Liver (tissue), 9 donors: ENCODE results near the gene PITPNB. TPM values are rescaled to one million over a fixed set of nuclear protein-coding genes. Genes with fewer than 3 reads are reported as not detected.

Experiments
- DNase-seq: peaks from one replicate; pipeline ENCODE4 v3.0.0-alpha.2; 2017; ENCODE audit warnings: low spot score
- H3K27ac ChIP-seq, 2 donors: one replicate each; pipeline ENCODE4 v1.7.0; 2013; ENCODE audit warnings: inconsistent platforms in 2 of 2, low read length in 2 of 2, control low read depth in 1 of 2, low read depth in 1 of 2, mild to moderate bottlenecking in 1 of 2
- H3K27me3 ChIP-seq, 4 donors: one replicate each; pipeline versions ENCODE4 v1.6.1 to v1.7.0; 2013; ENCODE audit warnings: low read length in 3 of 4, inconsistent platforms in 1 of 4, mild to moderate bottlenecking in 1 of 4, moderate library complexity in 1 of 4; ENCODE audit not compliant: control insufficient read depth in 4 of 4, insufficient read depth in 4 of 4
- H3K36me3 ChIP-seq, 4 donors: one replicate each; pipeline versions ENCODE4 v1.6.1 to v1.7.0; 2013; ENCODE audit warnings: low read length in 3 of 4, mild to moderate bottlenecking in 3 of 4, low read depth in 1 of 4, moderate library complexity in 1 of 4; ENCODE audit not compliant: control insufficient read depth in 4 of 4, insufficient read depth in 3 of 4
- H3K4me1 ChIP-seq, 4 donors: one replicate each; pipeline versions ENCODE4 v1.6.1 to v1.7.0; 2013; ENCODE audit warnings: low read length in 3 of 4, mild to moderate bottlenecking in 3 of 4, moderate library complexity in 1 of 4; ENCODE audit not compliant: control insufficient read depth in 4 of 4, insufficient read depth in 4 of 4
- H3K4me3 ChIP-seq, 3 donors: one replicate each; pipeline versions ENCODE4 v1.6.1 to v1.7.0; 2013; ENCODE audit warnings: low read length in 3 of 3, control low read depth in 1 of 3, low read depth in 1 of 3, mild to moderate bottlenecking in 1 of 3
- H3K9ac ChIP-seq, 2 donors: one replicate each; pipeline ENCODE4 v1.7.0; 2013; ENCODE audit warnings: low read length in 2 of 2, mild to moderate bottlenecking in 2 of 2, moderate library complexity in 2 of 2, control low read depth in 1 of 2, low read depth in 1 of 2
- H3K9me3 ChIP-seq, 4 donors: one replicate each; pipeline versions ENCODE4 v1.6.1 to v1.7.0; 2013; ENCODE audit warnings: low read length in 3 of 4; ENCODE audit not compliant: control insufficient read depth in 4 of 4
- EGR1 ChIP-seq, 2 donors: IDR thresholded peaks; 2 replicates each; pipeline ENCODE4 v1.6.1; 2016 to 2018; ENCODE audit warnings: antibody characterized with exemption in 2 of 2, low read depth in 2 of 2
- FOXA1 ChIP-seq: IDR thresholded peaks from 2 replicates; pipeline ENCODE4 v1.6.1; 2016; ENCODE audit warnings: antibody characterized with exemption
- FOXA2 ChIP-seq: IDR thresholded peaks from 2 replicates; pipeline ENCODE4 v1.6.1; 2016; ENCODE audit warnings: antibody characterized with exemption
- HNF4A ChIP-seq, 2 donors: conservative IDR thresholded peaks; 2 replicates each; pipeline ENCODE4 v1.6.1; 2016; ENCODE audit warnings: antibody characterized with exemption in 2 of 2, mild to moderate bottlenecking in 2 of 2
- HNF4G ChIP-seq: IDR thresholded peaks from 2 replicates; pipeline ENCODE4 v1.6.1; 2016; ENCODE audit warnings: antibody characterized with exemption
- JUND ChIP-seq, 2 donors: IDR thresholded peaks; 2 replicates each; pipeline ENCODE4 v1.6.1; 2016; ENCODE audit warnings: antibody characterized with exemption in 2 of 2
- RAD21 ChIP-seq, 2 donors: IDR thresholded peaks; 2 replicates each; pipeline ENCODE4 v1.6.1; 2016; ENCODE audit warnings: antibody characterized with exemption in 2 of 2, mild to moderate bottlenecking in 2 of 2
- RXRA ChIP-seq, 2 donors: IDR thresholded peaks; 2 replicates each; pipeline ENCODE4 v1.6.1; 2017 to 2018; ENCODE audit warnings: antibody characterized with exemption in 2 of 2, mild to moderate bottlenecking in 1 of 2
- SP1 ChIP-seq: IDR thresholded peaks from 2 replicates; pipeline ENCODE4 v1.6.1; 2018; ENCODE audit warnings: antibody characterized with exemption, mild to moderate bottlenecking
- YY1 ChIP-seq: IDR thresholded peaks from 2 replicates; pipeline ENCODE4 v1.6.1; 2016; ENCODE audit warnings: antibody characterized with exemption, mild to moderate bottlenecking
- WGBS: extraction: QIAGEN DNeasy Blood & Tissue Kit; methylation state at CpG from one replicate; pipeline ENCODE4 v1.1.7; 2013; 5-methylcytosine and 5-hydroxymethylcytosine counted together
- polyA plus RNA-seq, 2 donors: library from polyadenylated mRNA; stranded (reverse) in 1 of 2; unstranded in 1 of 2; fragments of 200-250 nt in 1 of 2; fragments of >200 nt in 1 of 2; fragmentation: Nextera tagmentation in 1 of 2; extraction: Ambion mirVana in 1 of 2; gene quantifications; one replicate each; pipeline versions ENCODE4 v1.2.1 to v1.2.3, GENCODE V29; 2013 to 2015
- total RNA-seq, 2 donors: library from RNA; depleted of rRNA; stranded (reverse); fragments of >200 nt; gene quantifications; one replicate each; pipeline ENCODE4 v1.2.3, GENCODE V29; 2014
- TF ChIP-seq, protein P1 (sequence below): fragments of 150-350 bp; IDR thresholded peaks from 2 replicates; pipeline ENCODE4 v1.5.1; 2017; ENCODE audit warnings: improper control_type of control experiment, low read depth, low read length; ENCODE audit not compliant: missing input control
- TF ChIP-seq, protein P2 (sequence below): IDR thresholded peaks from 2 replicates; pipeline ENCODE4 v1.6.1; 2016; ENCODE audit warnings: antibody characterized with exemption
- TF ChIP-seq, protein P3 (sequence below): IDR thresholded peaks from 2 replicates; pipeline ENCODE4 v1.6.1; 2016; ENCODE audit warnings: antibody characterized with exemption, mild to moderate bottlenecking
- TF ChIP-seq, protein P4 (sequence below): IDR thresholded peaks from 2 replicates; pipeline ENCODE4 v1.6.1; 2016; ENCODE audit warnings: antibody characterized with exemption
- donor health status: healthy.
- donor health status: healthy.
- donor health status: healthy.
- donor health status: healthy.
- donor health status: healthy.

Gene PITPNB
- total and polyA plus RNA-seq, 4 donors: 18.4 to 57.4 (median 34.4) TPM

DNA sequence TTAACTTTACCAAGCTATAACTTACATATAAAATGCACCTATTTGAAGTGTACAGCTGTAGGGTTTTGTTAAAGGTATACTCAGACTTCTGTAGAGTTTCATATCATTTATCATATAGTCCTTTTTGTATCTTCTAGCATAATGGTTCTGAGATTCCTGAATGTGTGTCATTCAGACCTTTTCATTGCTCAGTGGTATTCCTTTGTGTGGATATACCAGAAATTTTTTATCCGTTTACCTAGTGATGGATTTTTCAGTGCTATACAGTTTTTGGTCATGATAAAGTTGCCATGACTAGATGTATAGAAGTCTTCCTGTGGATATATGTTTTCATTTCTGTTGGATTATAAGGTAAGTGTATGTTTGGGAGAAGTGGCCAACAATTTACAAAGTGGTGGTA lies 6.3 kb upstream of the PITPNB start:
- TF ChIP-seq HNF4A (conservative IDR thresholded peaks at IDR 0.05): no peak
- TF ChIP-seq, protein P1, sequence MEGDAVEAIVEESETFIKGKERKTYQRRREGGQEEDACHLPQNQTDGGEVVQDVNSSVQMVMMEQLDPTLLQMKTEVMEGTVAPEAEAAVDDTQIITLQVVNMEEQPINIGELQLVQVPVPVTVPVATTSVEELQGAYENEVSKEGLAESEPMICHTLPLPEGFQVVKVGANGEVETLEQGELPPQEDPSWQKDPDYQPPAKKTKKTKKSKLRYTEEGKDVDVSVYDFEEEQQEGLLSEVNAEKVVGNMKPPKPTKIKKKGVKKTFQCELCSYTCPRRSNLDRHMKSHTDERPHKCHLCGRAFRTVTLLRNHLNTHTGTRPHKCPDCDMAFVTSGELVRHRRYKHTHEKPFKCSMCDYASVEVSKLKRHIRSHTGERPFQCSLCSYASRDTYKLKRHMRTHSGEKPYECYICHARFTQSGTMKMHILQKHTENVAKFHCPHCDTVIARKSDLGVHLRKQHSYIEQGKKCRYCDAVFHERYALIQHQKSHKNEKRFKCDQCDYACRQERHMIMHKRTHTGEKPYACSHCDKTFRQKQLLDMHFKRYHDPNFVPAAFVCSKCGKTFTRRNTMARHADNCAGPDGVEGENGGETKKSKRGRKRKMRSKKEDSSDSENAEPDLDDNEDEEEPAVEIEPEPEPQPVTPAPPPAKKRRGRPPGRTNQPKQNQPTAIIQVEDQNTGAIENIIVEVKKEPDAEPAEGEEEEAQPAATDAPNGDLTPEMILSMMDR: no peak
- no peak for TF ChIP-seq FOXA1
- TF ChIP-seq SP1: no peak
- WGBS: 95% methylated on average over 1 of the region's 1 CpG
- Histone ChIP-seq H3K9ac (no peak overlapping the region), H3K36me3 (peaks cover 0 to 14% (median 3%) of the 10 kb centered on the region in 4 donors), H3K4me1 (peaks cover 0 to 15% (median 6%) of the 10 kb centered on the region in 4 donors), H3K27me3 (no peaks in the 10 kb centered on the region), H3K27ac (no peak overlapping the region), H3K4me3 (no peak overlapping the region), H3K9me3 (no peaks in the 10 kb centered on the region)
- DNase-seq: no peak

DNA sequence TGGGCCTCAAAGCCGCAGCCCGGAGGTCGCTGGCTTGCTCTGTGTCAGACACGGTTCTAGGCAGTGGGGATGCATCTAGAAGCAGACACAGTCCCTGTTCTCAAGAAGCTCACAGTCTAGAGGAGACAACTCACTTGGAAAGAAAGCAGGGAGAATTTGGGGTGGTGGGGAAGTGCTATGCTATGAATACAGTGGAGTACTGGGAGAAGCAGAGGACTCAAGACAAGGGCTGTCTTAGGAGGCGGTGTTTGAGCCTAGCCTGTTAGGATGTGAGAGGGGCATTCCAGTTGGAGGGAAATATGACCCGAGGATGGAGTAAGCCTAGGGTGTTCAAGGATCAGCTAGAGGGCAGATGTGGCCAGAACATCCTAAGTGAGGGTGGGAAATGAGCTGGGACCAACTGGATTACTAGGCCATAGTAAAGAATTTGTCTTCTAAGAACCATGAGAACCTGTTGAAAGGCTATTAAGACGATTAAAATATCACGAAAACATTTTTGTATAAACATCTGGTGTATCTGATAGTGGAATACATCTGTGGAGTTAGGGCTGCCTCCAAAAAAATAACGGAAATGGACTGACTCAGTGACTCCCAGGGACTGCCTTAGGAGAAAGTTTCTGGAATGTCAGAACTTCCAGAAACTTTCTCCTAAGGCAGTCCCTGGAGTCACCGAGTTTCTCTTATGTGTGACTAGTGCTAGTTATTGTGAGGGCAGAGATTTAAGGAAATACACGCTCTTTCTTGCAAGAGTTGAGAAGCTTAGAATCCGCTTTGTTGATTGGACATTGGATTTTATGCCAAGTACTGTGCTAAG lies 1.1 kb upstream of the PITPNB start:
- Histone ChIP-seq H3K9me3 (no peaks in the 10 kb centered on the region), H3K27ac (peak overlapping the region; percentile 90 to 94), H3K27me3 (no peaks in the 10 kb centered on the region), H3K4me3 (peak overlapping the region; percentile 54 to 83 (median 69)), H3K36me3 (peaks cover 0 to 14% (median 2%) of the 10 kb centered on the region in 4 donors), H3K9ac (peak overlapping the region; percentile 91 to 97), H3K4me1 (peaks cover 3 to 38% (median 22%) of the 10 kb centered on the region in 4 donors)
- peak; percentile 39 for DNase-seq
- WGBS: 33% methylated on average over 12 of the region's 12 CpGs
- no peak for TF ChIP-seq JUND (IDR thresholded peaks at IDR 0.05)
- no peak for TF ChIP-seq HNF4G
- no peak for TF ChIP-seq FOXA2
- TF ChIP-seq, protein P2, sequence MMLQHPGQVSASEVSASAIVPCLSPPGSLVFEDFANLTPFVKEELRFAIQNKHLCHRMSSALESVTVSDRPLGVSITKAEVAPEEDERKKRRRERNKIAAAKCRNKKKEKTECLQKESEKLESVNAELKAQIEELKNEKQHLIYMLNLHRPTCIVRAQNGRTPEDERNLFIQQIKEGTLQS: no peak
- TF ChIP-seq RXRA (IDR thresholded peaks at IDR 0.05): peak; percentile 11 to 43
- TF ChIP-seq RAD21 (IDR thresholded peaks at IDR 0.05): peak; percentile 40 to 48
- no peak for TF ChIP-seq EGR1 (IDR thresholded peaks at IDR 0.05; ENCODE audit: low read depth in 2 of 2)
- TF ChIP-seq HNF4A (conservative IDR thresholded peaks at IDR 0.05): no peak
- peak; percentile 9 for TF ChIP-seq SP1

DNA sequence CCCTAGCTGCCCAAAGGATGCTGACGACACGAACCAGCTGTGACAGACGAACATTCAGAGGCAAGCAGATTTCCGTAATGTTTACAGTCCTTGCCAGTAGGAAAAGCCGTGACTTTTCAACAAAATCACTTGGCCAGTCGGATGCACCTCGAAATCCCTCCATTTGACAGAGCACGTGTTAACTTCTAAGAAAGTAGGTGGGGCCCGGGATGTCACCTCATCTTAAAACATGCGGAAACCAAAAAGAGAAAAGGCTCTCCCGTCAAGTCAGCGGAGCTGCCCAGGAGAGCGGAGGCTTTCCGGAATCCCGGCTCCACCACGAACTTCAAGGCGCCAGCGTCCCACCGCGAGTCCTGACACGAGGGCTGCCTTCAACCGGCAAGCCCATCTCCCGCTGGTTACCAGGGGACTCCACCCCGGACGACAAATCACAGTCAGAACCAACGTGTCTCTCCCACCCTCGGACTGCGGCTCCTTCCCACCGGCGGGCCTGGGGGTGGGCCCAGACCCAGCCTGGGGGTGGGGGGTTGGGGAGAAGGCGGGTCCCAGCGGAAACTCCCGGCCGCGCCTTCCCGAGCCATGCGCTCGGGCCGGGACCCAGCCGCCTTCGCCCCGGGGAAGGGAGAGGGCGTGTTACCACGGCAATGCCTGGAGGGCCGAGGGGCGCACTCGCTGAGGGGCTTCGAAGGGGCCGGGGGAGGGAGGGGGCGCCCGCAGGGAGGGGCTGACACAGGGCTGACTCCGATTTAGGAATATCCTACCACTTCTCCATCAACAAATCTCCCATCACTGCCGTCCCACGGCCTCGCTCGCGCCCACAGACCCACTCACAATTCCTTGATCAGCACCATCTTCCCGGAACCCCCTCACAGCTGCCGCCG lies 475 bp downstream of the PITPNB start:
- Histone ChIP-seq H3K4me3 (peak overlapping the region; percentile 85 to 97 (median 93)), H3K9ac (peak overlapping the region; percentile 74 to 82), H3K27me3 (no peaks in the 10 kb centered on the region), H3K4me1 (peaks cover 7 to 49% (median 31%) of the 10 kb centered on the region in 4 donors), H3K9me3 (no peaks in the 10 kb centered on the region), H3K36me3 (peaks cover 0 to 7% (median 1%) of the 10 kb centered on the region in 4 donors), H3K27ac (peak overlapping the region; percentile 90 to 98)
- peak; percentile 67 for DNase-seq
- WGBS: under 1% methylated on average over 60 of the region's 60 CpGs
- TF ChIP-seq FOXA1 (no peak), HNF4G (no peak), EGR1 (IDR thresholded peaks at IDR 0.05; ENCODE audit: low read depth in 2 of 2) (no peak), FOXA2 (no peak), RAD21 (IDR thresholded peaks at IDR 0.05) (no peak), YY1 (no peak)
- TF ChIP-seq, protein P1: no peak
- TF ChIP-seq, protein P3, sequence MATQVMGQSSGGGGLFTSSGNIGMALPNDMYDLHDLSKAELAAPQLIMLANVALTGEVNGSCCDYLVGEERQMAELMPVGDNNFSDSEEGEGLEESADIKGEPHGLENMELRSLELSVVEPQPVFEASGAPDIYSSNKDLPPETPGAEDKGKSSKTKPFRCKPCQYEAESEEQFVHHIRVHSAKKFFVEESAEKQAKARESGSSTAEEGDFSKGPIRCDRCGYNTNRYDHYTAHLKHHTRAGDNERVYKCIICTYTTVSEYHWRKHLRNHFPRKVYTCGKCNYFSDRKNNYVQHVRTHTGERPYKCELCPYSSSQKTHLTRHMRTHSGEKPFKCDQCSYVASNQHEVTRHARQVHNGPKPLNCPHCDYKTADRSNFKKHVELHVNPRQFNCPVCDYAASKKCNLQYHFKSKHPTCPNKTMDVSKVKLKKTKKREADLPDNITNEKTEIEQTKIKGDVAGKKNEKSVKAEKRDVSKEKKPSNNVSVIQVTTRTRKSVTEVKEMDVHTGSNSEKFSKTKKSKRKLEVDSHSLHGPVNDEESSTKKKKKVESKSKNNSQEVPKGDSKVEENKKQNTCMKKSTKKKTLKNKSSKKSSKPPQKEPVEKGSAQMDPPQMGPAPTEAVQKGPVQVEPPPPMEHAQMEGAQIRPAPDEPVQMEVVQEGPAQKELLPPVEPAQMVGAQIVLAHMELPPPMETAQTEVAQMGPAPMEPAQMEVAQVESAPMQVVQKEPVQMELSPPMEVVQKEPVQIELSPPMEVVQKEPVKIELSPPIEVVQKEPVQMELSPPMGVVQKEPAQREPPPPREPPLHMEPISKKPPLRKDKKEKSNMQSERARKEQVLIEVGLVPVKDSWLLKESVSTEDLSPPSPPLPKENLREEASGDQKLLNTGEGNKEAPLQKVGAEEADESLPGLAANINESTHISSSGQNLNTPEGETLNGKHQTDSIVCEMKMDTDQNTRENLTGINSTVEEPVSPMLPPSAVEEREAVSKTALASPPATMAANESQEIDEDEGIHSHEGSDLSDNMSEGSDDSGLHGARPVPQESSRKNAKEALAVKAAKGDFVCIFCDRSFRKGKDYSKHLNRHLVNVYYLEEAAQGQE: no peak
- TF ChIP-seq, protein P4, sequence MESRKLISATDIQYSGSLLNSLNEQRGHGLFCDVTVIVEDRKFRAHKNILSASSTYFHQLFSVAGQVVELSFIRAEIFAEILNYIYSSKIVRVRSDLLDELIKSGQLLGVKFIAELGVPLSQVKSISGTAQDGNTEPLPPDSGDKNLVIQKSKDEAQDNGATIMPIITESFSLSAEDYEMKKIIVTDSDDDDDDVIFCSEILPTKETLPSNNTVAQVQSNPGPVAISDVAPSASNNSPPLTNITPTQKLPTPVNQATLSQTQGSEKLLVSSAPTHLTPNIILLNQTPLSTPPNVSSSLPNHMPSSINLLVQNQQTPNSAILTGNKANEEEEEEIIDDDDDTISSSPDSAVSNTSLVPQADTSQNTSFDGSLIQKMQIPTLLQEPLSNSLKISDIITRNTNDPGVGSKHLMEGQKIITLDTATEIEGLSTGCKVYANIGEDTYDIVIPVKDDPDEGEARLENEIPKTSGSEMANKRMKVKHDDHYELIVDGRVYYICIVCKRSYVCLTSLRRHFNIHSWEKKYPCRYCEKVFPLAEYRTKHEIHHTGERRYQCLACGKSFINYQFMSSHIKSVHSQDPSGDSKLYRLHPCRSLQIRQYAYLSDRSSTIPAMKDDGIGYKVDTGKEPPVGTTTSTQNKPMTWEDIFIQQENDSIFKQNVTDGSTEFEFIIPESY: no peak
